NB4 (cell line): ENCODE results near the gene MRPL43.

Experiments
- DNase-seq: peaks from one replicate; pipeline ENCODE4 v3.0.0; 2010; ENCODE audit warnings: low read depth
- H3K4me3 ChIP-seq: one replicate; pipeline ENCODE4 v1.5.1; 2011; ENCODE audit warnings: mild to moderate bottlenecking, low read depth, low read length, moderate library complexity
- MYC ChIP-seq: IDR thresholded peaks from 2 replicates; pipeline ENCODE4 v1.6.1; 2011; ENCODE audit warnings: low read depth, low read length
- POLR2A ChIP-seq: IDR thresholded peaks from 2 replicates; pipeline ENCODE4 v1.6.1; 2011; ENCODE audit warnings: mild to moderate bottlenecking; ENCODE audit not compliant: insufficient read length; ENCODE audit errors: extremely low read depth
- TF ChIP-seq, protein P1 (sequence below): IDR thresholded peaks from one replicate; pipeline ENCODE4 v1.5.1; 2012; ENCODE audit warnings: low read depth, low read length
- TF ChIP-seq, protein P2 (sequence below): IDR thresholded peaks from 2 replicates; pipeline ENCODE4 v1.6.1; 2011; ENCODE audit warnings: low read depth, low read length

MRPL43 gene

DNA sequence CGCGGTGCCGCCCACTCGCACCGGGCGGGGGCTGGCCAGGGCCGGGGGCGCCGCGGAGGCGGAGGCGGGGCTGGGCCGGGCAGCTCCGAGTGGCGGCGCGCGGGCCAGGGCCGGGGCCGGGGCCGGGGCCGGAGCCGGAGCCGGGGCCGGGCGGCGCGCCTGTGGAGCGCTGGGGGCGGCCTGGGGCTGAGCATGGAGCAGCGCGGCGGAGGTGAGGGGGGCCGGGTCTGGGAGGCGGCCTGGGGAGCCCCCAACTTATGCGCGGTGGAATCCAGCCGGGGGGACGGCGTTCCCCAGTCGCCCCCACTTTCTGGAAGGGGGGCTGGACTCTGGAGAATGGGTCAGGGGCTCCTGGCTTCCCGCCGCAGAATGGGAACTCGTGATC lies 12.4 kb upstream of the MRPL43 start, which contains the start of gene LZTS2:
TSS of gene LZTS2 (plus strand) at position 67 of the 385 bp plus-strand sequence. CDS start 2,731 bp downstream, outside the sequence.
- DNase-seq, result no peak
- TF ChIP-seq, protein P1, sequence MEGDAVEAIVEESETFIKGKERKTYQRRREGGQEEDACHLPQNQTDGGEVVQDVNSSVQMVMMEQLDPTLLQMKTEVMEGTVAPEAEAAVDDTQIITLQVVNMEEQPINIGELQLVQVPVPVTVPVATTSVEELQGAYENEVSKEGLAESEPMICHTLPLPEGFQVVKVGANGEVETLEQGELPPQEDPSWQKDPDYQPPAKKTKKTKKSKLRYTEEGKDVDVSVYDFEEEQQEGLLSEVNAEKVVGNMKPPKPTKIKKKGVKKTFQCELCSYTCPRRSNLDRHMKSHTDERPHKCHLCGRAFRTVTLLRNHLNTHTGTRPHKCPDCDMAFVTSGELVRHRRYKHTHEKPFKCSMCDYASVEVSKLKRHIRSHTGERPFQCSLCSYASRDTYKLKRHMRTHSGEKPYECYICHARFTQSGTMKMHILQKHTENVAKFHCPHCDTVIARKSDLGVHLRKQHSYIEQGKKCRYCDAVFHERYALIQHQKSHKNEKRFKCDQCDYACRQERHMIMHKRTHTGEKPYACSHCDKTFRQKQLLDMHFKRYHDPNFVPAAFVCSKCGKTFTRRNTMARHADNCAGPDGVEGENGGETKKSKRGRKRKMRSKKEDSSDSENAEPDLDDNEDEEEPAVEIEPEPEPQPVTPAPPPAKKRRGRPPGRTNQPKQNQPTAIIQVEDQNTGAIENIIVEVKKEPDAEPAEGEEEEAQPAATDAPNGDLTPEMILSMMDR, result no peak
- no peak for TF ChIP-seq MYC
- TF ChIP-seq, protein P2, sequence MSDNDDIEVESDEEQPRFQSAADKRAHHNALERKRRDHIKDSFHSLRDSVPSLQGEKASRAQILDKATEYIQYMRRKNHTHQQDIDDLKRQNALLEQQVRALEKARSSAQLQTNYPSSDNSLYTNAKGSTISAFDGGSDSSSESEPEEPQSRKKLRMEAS, result no peak
- no peak for TF ChIP-seq POLR2A
- peak within 1 kb of the TSS; percentile 66 for H3K4me3 ChIP-seq

DNA sequence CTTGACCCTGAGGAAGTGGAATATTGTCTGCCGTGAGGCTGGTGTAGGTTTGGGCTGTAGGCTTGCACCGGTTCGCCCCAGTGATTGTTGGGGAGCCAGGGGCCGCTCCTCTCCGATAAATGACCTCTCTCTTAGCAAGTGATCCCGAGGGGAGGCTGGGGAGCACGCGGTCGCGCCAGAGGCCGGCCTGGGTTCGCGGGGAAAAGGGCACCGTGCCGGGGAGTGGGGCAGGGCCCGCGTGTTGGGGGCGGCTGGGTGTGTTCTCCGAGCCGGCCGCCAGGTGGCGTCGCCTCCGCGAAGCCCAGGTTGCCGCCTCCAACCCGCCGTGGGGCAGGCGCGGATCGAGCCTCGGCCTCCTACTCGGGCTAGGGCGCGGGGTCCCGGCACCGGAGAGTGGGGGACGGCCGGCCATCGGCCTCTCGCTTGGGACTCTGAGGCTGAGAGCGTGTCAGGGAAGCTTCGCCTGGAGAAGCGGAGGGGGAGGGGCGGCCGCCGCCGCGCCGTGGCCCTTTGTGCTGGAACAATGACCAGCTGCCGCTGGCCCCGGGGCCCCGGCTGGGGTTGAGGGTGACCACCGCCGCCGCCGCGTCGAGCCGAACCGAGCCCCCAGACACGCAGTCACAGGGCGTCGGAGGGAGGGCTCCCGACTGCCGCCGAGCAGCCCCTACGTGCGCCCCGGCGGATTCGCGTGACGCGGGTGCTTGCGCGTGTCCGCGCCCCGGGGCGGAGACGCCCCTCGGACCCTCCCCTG lies 11.9 kb upstream of the MRPL43 start:
- TF ChIP-seq, protein P2, result peak; percentile 50
- TF ChIP-seq, protein P1, result peak; percentile 67
- no peak for TF ChIP-seq POLR2A
- 0 out of 2 replicates have a peak, but pooled peaks have one; percentile 18 for TF ChIP-seq MYC

GRCh38 chr10:100998183-100998990 lies 11.1 kb upstream of the MRPL43 start:
- peak overlapping the region; percentile 66 for H3K4me3 ChIP-seq
- peak; percentile 86 for DNase-seq
- TF ChIP-seq MYC, result peak; percentile 54
- TF ChIP-seq, protein P1, result no peak
- TF ChIP-seq POLR2A, result no peak
- TF ChIP-seq, protein P2, result peak; percentile 9; the same call in 1 of the 2 replicates

More for the DNA sequence above, 11.9 kb upstream of the MRPL43 start:
- peak overlapping the region; percentile 66 for H3K4me3 ChIP-seq
- peak; percentile 80 for DNase-seq

- DNase-seq, result peak; percentile 83
- H3K4me3 ChIP-seq, result peak overlapping the region; percentile 66
- TF ChIP-seq, protein P1, result peak; percentile 93
- TF ChIP-seq, protein P2, result peak; percentile 93
- TF ChIP-seq POLR2A (peak; percentile 19), MYC (peak; percentile 75)
Measured at GRCh38 chr10:100997360-100998182, 10.3 kb upstream of the MRPL43 start.

GRCh38 chr10:100996678-100997359 lies 9.5 kb upstream of the MRPL43 start:
- TF ChIP-seq, protein P1, result no peak
- TF ChIP-seq MYC, result no peak
- TF ChIP-seq, protein P2, result no peak
- TF ChIP-seq POLR2A, result peak; percentile 25
- DNase-seq, result peak; percentile 63
- H3K4me3 ChIP-seq, result peak overlapping the region; percentile 66
